BE2C (cell line): Measurements from ENCODE around the gene METTL21A.
"Not testable (repeated sequence)": the region's sequence is repeated elsewhere in the genome, so short reads cannot be mapped to it uniquely, and the experiment has no call there.

Experiments
- DNase-seq: peaks from one replicate; pipeline ENCODE4 v3.0.0-alpha.2; 2020
- H3K27me3 ChIP-seq: fragments of 250-450 bp; sonication (Bioruptor Pico); 2 replicates; pipeline ENCODE4 v1.5.1; 2020; ENCODE audit warnings: mild to moderate bottlenecking
- H3K36me3 ChIP-seq: fragments of 250-450 bp; sonication (Bioruptor Pico); 2 replicates; pipeline ENCODE4 v1.5.1; 2020; ENCODE audit warnings: mild to moderate bottlenecking
- H3K4me1 ChIP-seq: fragments of 250-450 bp; sonication (Bioruptor Pico); 2 replicates; pipeline ENCODE4 v1.5.1; 2020
- H3K4me3 ChIP-seq: 2 replicates; pipeline ENCODE4 v1.5.1; 2011; ENCODE audit warnings: low read depth, low read length
- H3K9me3 ChIP-seq: fragments of 250-450 bp; sonication (Bioruptor Pico); 2 replicates; pipeline ENCODE4 v1.5.1; 2020
- TF ChIP-seq, protein P1 (sequence below): IDR thresholded peaks from 2 replicates; pipeline ENCODE4 v1.5.1; 2012; ENCODE audit warnings: mild to moderate bottlenecking, low read depth, low read length

METTL21A gene

DNA sequence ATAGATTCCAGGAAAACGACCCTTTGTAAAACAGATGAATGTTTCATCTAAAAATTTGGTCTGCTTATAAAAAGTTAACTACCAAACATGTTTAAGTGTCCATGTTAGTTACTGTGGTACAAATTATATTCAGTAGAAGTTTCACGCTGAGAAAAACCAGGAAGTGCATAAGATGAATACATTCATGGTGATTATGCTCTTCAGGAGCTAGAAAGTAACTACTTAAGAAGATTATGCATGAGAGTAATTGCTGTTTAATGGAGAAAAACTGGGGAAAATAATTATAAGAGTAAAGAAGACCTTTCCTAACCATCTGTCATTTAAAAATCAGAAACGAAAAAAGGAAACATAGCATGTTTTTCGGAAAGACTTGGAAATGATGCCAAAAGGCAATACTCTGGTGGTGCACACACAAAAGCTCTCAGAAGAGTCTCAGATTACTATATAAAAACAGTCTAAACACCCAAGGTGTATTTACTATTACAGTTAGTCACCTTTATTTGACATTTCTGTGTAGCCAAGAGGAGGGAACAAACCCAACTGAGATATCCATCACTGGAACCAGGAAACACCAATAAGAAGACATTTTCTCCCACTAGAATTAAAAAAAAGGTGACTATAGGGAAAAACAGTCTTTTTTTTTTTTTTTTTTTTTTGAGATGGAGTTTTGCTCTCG lies 38.8 kb upstream of the METTL21A start:
- TF ChIP-seq, protein P1, sequence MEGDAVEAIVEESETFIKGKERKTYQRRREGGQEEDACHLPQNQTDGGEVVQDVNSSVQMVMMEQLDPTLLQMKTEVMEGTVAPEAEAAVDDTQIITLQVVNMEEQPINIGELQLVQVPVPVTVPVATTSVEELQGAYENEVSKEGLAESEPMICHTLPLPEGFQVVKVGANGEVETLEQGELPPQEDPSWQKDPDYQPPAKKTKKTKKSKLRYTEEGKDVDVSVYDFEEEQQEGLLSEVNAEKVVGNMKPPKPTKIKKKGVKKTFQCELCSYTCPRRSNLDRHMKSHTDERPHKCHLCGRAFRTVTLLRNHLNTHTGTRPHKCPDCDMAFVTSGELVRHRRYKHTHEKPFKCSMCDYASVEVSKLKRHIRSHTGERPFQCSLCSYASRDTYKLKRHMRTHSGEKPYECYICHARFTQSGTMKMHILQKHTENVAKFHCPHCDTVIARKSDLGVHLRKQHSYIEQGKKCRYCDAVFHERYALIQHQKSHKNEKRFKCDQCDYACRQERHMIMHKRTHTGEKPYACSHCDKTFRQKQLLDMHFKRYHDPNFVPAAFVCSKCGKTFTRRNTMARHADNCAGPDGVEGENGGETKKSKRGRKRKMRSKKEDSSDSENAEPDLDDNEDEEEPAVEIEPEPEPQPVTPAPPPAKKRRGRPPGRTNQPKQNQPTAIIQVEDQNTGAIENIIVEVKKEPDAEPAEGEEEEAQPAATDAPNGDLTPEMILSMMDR = no peak
- H3K36me3 ChIP-seq = no peaks in the 10 kb centered on the region
- no peak overlapping the region for H3K4me3 ChIP-seq
- H3K27me3 ChIP-seq = no peaks in the 10 kb centered on the region
- H3K4me1 ChIP-seq = no peaks in the 10 kb centered on the region
- DNase-seq = no peak
- no peaks in the 10 kb centered on the region for H3K9me3 ChIP-seq

DNA sequence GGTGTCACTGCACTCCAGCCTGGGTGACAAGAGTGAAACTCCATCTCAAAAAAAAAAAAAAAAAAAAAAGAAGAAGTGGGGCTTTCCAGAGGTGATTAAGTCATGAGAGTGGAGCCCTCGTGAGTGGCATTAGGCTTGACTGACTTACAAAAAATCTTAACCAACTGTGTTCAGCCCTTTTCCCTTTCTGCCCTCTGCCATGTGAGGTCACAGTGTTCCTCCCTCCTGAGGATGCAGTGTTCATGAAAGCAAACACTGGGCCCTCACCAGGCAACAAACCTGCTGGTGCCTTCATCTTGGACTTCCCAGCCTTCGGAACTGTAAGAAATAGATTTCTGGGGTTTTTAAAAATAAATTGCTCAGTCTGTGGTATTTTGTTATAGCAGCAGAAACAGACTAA lies 37.0 kb upstream of the METTL21A start:
- no peaks in the 10 kb centered on the region for H3K4me1 ChIP-seq
- DNase-seq = no peak
- H3K4me3 ChIP-seq = no peak overlapping the region
- H3K9me3 ChIP-seq = no peaks in the 10 kb centered on the region
- TF ChIP-seq, protein P1 = no peak
- no peaks in the 10 kb centered on the region for H3K36me3 ChIP-seq
- no peaks in the 10 kb centered on the region for H3K27me3 ChIP-seq

DNA sequence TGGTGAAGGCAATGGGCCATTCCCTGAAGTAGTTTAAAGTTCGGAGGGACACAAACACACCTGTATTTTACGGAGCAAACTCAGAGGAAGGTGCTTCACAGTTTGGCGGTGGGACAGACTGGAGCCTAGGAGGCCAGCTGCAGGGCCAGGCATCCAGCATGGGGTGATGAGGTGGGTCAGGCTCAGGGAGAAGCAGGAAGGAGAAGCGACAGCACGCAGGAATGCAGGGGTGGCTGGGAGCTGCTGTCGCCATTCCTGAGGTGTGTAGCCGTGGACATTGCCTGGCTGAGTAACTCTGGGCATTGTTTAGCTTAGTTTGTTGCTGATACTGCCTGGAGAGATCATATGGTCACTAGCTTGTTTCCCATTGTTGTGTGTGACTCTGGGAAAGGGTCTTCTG lies 35.8 kb upstream of the METTL21A start:
- Histone ChIP-seq H3K9me3 (no peaks in the 10 kb centered on the region), H3K4me1 (no peaks in the 10 kb centered on the region), H3K4me3 (no peak overlapping the region), H3K36me3 (no peaks in the 10 kb centered on the region), H3K27me3 (no peaks in the 10 kb centered on the region)
- TF ChIP-seq, protein P1 = no peak
- no peak for DNase-seq

DNA sequence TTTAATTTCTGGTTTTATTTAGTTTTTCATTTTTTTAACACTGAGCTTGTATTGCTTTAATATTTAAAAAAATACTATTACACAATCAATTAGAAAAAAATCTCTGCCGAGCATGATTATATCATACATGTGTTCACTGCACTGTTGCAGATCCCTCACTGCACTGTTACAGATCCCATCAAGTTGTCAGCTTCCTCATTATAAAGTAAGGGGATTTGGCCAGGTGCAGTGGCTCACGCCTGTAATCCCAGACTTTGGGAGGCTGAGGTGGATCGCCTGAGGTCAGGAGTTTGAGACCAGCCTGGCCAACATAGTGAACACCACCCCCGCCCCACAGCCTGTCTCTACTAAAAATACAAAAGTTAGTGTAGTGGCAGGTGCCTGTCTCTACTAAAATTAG lies 33.0 kb upstream of the METTL21A start:
- H3K4me1 ChIP-seq = no peaks in the 10 kb centered on the region
- no peak overlapping the region for H3K4me3 ChIP-seq
- TF ChIP-seq, protein P1 = no peak
- H3K27me3 ChIP-seq = no peaks in the 10 kb centered on the region
- no peaks in the 10 kb centered on the region for H3K36me3 ChIP-seq
- no peaks in the 10 kb centered on the region for H3K9me3 ChIP-seq
- no peak for DNase-seq

DNA sequence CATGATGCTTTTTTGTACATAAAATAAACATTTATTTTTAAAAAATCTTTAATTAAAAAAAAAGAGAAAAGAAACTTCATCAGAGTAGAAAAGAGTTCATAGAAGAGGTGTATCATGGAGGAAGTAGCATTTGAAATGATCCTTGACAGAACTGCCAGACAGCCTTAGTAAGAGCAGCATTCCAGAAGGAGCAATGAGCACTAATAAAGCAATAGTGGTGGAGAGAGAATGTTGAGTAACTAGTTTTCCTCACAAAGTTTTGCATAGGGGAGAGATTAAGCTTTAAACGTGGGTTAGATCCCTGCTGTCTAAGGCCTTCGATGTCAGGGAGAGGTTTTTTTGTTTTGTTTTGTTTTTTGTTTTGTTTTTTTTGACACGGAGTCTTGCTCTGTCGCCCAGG lies 29.8 kb upstream of the METTL21A start:
- H3K9me3 ChIP-seq = no peaks in the 10 kb centered on the region
- H3K4me1 ChIP-seq = no peaks in the 10 kb centered on the region
- H3K36me3 ChIP-seq = no peaks in the 10 kb centered on the region
- no peak for DNase-seq
- TF ChIP-seq, protein P1 = no peak
- H3K4me3 ChIP-seq = no peak overlapping the region
- H3K27me3 ChIP-seq = no peaks in the 10 kb centered on the region

DNA sequence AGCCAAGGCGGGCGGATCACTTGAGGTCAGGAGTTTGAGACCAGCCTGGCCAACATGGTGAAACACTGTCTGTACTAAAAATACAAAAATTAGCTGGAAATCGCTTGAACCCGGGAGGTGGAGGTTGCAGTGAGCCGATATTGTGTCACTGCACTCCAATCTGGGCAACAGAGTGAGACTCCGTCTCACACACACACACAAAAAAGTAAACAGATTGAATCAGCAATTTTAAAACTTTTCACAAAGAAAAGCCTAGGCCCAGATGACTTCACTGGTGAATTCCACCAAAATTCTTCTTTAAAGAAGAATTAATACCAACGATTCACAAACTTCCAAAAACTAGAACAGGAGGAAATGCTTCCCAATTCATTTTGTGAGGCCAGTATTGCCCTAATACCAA lies 21.4 kb upstream of the METTL21A start:
- not testable (repeated sequence) for H3K9me3 ChIP-seq, H3K4me3 ChIP-seq, H3K4me1 ChIP-seq, H3K36me3 ChIP-seq, DNase-seq, H3K27me3 ChIP-seq

DNA sequence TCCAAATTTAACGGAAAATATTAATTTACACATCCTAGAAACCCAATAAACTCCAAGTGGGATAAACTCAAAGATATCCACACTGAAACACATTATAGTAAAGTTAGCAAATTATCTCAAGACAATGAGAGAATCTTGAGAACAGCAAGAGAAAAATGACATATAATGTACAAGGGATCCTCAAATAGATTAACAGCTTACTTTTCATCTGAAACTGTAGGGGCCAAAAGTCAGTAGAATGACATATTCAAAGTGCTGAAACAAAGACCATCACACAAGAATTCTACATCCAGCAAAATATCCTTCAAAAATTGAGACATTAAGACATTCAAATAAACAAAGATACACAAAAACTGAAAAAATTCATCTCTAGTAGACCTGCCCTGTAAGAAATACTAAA lies 18.7 kb upstream of the METTL21A start:
- TF ChIP-seq, protein P1 = no peak
- DNase-seq = no peak

More for the DNA sequence above, 18.7 kb upstream of the METTL21A start:
- Histone ChIP-seq H3K27me3 (no peaks in the 10 kb centered on the region), H3K36me3 (no peaks in the 10 kb centered on the region), H3K4me1 (no peaks in the 10 kb centered on the region), H3K9me3 (no peaks in the 10 kb centered on the region), H3K4me3 (no peak overlapping the region)
